HepG2 (cell line): Measurements from ENCODE around the gene RPL35A. TPM values are rescaled to one million over a fixed set of nuclear protein-coding genes. Genes with fewer than 3 reads are reported as not detected.

Experiments used
- AKAP8 ChIP-seq: sonication (generic); formaldehyde crosslinking; IDR thresholded peaks from 2 replicates; pipeline ENCODE4 v1.5.1; 2020; ENCODE audit warnings: mild to moderate bottlenecking, missing genetic modification reagents
- CEBPB ChIP-seq: IDR thresholded peaks from 2 replicates; pipeline ENCODE4 v1.6.1; 2011; ENCODE audit warnings: low read depth, low read length, improper control_type of control experiment, borderline replicate concordance
- DPF2 ChIP-seq: sonication (generic); formaldehyde crosslinking; IDR thresholded peaks from 2 replicates; pipeline ENCODE4 v1.4.0; 2020; ENCODE audit warnings: mild to moderate bottlenecking, low read depth, missing genetic modification reagents, borderline replicate concordance
- ETV6 ChIP-seq: sonication (generic); formaldehyde crosslinking; conservative IDR thresholded peaks from 2 replicates; pipeline ENCODE4 v1.4.0; 2020; ENCODE audit warnings: missing genetic modification reagents
- IRX3 ChIP-seq: sonication (generic); formaldehyde crosslinking; IDR thresholded peaks from 2 replicates; pipeline ENCODE4 v1.8.1; 2023; ENCODE audit warnings: mild to moderate bottlenecking, low read depth, missing genetic modification reagents, borderline replicate concordance
- ISX ChIP-seq: sonication (generic); formaldehyde crosslinking; conservative IDR thresholded peaks from 2 replicates; pipeline ENCODE4 v1.5.0; 2020; ENCODE audit warnings: missing genetic modification reagents
- NFRKB ChIP-seq: fragments of 450-650 bp; IDR thresholded peaks from 2 replicates; pipeline ENCODE4 v1.6.1; 2017
- PLSCR1 ChIP-seq: sonication (generic); formaldehyde crosslinking; IDR thresholded peaks from 2 replicates; pipeline ENCODE4 v1.5.0; 2020; ENCODE audit warnings: missing genetic modification reagents, mild to moderate bottlenecking, borderline replicate concordance
- RNF2 ChIP-seq: fragments of 450-650 bp; conservative IDR thresholded peaks from 2 replicates; pipeline ENCODE4 v1.6.1; 2016; ENCODE audit warnings: low read depth
- SOX5 ChIP-seq: IDR thresholded peaks from 2 replicates; pipeline ENCODE4 v1.6.1; 2016; ENCODE audit warnings: borderline replicate concordance
- SRSF4 ChIP-seq: fragments of 200-400 bp; formaldehyde crosslinking; IDR thresholded peaks from one replicate; pipeline ENCODE4 v1.6.1; 2018; ENCODE audit warnings: mild to moderate bottlenecking, low read depth, low read length, moderate library complexity; ENCODE audit not compliant: poor library complexity, severe bottlenecking
- ZBTB3 ChIP-seq: sonication (generic); formaldehyde crosslinking; IDR thresholded peaks from 2 replicates; pipeline ENCODE4 v1.4.0; 2020; ENCODE audit warnings: low read depth, mild to moderate bottlenecking, moderate library complexity, missing genetic modification reagents, borderline replicate concordance
- ZBTB37 ChIP-seq: sonication (generic); formaldehyde crosslinking; IDR thresholded peaks from 2 replicates; pipeline ENCODE4 v1.4.0; 2020; ENCODE audit warnings: mild to moderate bottlenecking, missing genetic modification reagents
- ZNF10 ChIP-seq: sonication (generic); formaldehyde crosslinking; IDR thresholded peaks from 2 replicates; pipeline ENCODE4 v1.4.0; 2020; ENCODE audit warnings: mild to moderate bottlenecking, low read depth, missing genetic modification reagents, borderline replicate concordance
- ZNF343 ChIP-seq: sonication (generic); formaldehyde crosslinking; IDR thresholded peaks from 2 replicates; pipeline ENCODE4 v1.4.0; 2020; ENCODE audit warnings: mild to moderate bottlenecking, missing genetic modification reagents
- ZNF354B ChIP-seq: sonication (generic); formaldehyde crosslinking; IDR thresholded peaks from 2 replicates; pipeline ENCODE4 v1.8.0; 2022; ENCODE audit warnings: mild to moderate bottlenecking, missing genetic modification reagents
- polyA plus RNA-seq, 8 experiments: library from polyadenylated mRNA; depleted of rRNA in 3 of 8; stranded (reverse) in 7 of 8; unstranded in 1 of 8; fragments of >200 nt; fragmentation: Illumina TruSeq in 4 of 8; extraction: Trizol in 4 of 8; gene quantifications; 2 replicates each; pipeline versions ENCODE4 v1.2.1 to v1.2.3, GENCODE V29; 2011 to 2016; ENCODE audit warnings: low read depth in 4 of 8, missing spikeins in 1 of 8, mixed read lengths in 1 of 8; ENCODE audit not compliant: insufficient read depth in 1 of 8
- total RNA-seq, 5 experiments: library from RNA; depleted of rRNA; stranded (reverse); fragments of >200 nt; fragmentation: Illumina TruSeq; extraction: Trizol; gene quantifications; 2 replicates each; pipeline ENCODE4 v1.2.3, GENCODE V29; 2016; ENCODE audit warnings: low read depth in 1 of 5
- TF ChIP-seq, protein P1 (sequence below): sonication (generic); formaldehyde crosslinking; IDR thresholded peaks from 2 replicates; pipeline ENCODE4 v1.5.0; 2020; ENCODE audit warnings: missing genetic modification reagents
- TF ChIP-seq, protein P2 (sequence below): sonication (generic); formaldehyde crosslinking; IDR thresholded peaks from 2 replicates; pipeline ENCODE4 v1.4.0; 2020; ENCODE audit warnings: missing genetic modification reagents
- TF ChIP-seq, protein P3 (sequence below): sonication (generic); formaldehyde crosslinking; IDR thresholded peaks from 2 replicates; pipeline ENCODE4 v1.5.1; 2020; ENCODE audit warnings: missing genetic modification reagents, mild to moderate bottlenecking, borderline replicate concordance
- TF ChIP-seq, protein P4 (sequence below): sonication (generic); formaldehyde crosslinking; IDR thresholded peaks from 2 replicates; pipeline ENCODE4 v1.5.0; 2020; ENCODE audit warnings: mild to moderate bottlenecking, missing genetic modification reagents, borderline replicate concordance

Gene RPL35A
- total and polyA plus RNA-seq, 2 of the 13 experiments (the other 11 are each of a cell fraction or from before 2014, with no cell fraction given): 1,001 to 1,582 TPM

DNA sequence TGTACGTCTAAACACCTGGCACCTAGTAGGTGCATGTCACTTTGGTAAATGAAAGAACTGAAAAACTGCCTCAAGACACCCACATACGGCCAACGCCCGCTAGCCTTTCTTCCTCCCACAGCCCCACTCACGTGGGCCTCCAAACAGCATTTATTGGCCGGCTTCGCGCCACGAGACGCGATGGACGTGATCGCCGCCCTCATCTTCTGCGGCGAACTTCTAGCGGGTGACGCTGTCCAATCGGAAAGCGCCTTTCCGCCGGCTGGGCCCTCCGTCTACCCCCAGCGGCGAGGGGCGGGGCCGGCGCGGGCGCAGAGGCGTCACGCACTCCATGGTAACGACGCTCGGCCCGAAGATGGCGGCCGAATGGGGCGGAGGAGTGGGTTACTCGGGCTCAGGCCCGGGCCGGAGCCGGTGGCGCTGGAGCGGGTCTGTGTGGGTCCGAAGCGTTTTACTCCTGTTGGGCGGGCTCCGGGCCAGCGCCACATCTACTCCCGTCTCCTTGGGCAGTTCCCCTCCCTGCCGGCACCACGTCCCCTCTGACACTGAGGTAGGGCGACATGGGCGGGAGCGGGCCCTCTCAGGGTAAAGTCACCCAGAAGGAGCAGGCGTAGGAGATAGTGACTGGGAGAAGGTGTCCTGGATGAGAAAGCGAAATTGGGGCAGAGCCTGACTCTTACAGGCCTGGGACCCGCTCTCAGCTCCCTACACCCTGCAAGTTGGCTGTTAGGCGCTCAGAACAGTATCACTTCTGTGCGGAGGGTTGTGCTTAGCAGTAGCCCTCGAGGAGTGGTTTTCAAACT is 10.1 kb downstream of the RPL35A start, which contains the start of gene LMLN (continued):
- TF ChIP-seq, protein P1, sequence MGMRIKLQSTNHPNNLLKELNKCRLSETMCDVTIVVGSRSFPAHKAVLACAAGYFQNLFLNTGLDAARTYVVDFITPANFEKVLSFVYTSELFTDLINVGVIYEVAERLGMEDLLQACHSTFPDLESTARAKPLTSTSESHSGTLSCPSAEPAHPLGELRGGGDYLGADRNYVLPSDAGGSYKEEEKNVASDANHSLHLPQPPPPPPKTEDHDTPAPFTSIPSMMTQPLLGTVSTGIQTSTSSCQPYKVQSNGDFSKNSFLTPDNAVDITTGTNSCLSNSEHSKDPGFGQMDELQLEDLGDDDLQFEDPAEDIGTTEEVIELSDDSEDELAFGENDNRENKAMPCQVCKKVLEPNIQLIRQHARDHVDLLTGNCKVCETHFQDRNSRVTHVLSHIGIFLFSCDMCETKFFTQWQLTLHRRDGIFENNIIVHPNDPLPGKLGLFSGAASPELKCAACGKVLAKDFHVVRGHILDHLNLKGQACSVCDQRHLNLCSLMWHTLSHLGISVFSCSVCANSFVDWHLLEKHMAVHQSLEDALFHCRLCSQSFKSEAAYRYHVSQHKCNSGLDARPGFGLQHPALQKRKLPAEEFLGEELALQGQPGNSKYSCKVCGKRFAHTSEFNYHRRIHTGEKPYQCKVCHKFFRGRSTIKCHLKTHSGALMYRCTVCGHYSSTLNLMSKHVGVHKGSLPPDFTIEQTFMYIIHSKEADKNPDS (CRISPR knock-in tag): no peak
- TF ChIP-seq PLSCR1 (CRISPR knock-in tag) (no peak), CEBPB (no peak), DPF2 (CRISPR knock-in tag) (peak; percentile 22; the same call in 1 of the 2 replicates), ISX (CRISPR knock-in tag) (no peak), SRSF4 (no peak), IRX3 (0 out of 2 replicates have a peak, but pooled peaks have one; percentile 73), ZBTB37 (CRISPR knock-in tag) (no peak), SOX5 (CRISPR knock-in tag) (no peak; the same call in none of the 2 replicates), RNF2 (no peak), ZNF343 (no peak), NFRKB (no peak), AKAP8 (no peak), ETV6 (0 out of 2 replicates have a peak, but pooled peaks have one; percentile 65), ZNF354B (CRISPR knock-in tag) (no peak), ZNF10 (CRISPR knock-in tag) (no peak), ZBTB3 (no peak; the same call in 1 of the 2 replicates)
- TF ChIP-seq, protein P2, sequence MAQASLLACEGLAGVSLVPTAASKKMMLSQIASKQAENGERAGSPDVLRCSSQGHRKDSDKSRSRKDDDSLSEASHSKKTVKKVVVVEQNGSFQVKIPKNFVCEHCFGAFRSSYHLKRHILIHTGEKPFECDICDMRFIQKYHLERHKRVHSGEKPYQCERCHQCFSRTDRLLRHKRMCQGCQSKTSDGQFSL (CRISPR knock-in tag): no peak
- TF ChIP-seq, protein P3, sequence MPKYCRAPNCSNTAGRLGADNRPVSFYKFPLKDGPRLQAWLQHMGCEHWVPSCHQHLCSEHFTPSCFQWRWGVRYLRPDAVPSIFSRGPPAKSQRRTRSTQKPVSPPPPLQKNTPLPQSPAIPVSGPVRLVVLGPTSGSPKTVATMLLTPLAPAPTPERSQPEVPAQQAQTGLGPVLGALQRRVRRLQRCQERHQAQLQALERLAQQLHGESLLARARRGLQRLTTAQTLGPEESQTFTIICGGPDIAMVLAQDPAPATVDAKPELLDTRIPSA (CRISPR knock-in tag): peak; percentile 69; the same call in 1 of the 2 replicates
- TF ChIP-seq, protein P4, sequence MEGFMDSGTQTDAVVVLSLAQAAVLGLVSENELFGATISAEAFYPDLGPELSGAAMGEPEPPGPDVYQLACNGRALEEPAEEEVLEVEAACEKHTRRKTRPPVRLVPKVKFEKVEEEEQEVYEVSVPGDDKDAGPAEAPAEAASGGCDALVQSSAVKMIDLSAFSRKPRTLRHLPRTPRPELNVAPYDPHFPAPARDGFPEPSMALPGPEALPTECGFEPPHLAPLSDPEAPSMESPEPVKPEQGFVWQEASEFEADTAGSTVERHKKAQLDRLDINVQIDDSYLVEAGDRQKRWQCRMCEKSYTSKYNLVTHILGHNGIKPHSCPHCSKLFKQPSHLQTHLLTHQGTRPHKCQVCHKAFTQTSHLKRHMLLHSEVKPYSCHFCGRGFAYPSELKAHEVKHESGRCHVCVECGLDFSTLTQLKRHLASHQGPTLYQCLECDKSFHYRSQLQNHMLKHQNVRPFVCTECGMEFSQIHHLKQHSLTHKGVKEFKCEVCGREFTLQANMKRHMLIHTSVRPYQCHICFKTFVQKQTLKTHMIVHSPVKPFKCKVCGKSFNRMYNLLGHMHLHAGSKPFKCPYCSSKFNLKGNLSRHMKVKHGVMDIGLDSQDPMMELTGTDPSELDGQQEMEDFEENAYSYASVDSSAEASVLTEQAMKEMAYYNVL (CRISPR knock-in tag): no peak
